PFSK-1 (cell line): ENCODE data around the gene FRG2C.

ENCODE experiments used
- FOXP2 ChIP-seq: optimal IDR thresholded peaks from 2 replicates; pipeline ENCODE3; 2011; ENCODE audit warnings: borderline replicate concordance, control low read depth, inconsistent platforms; ENCODE audit not compliant: insufficient read depth; ENCODE audit errors: extremely low read length, extremely low read depth
- POLR2AphosphoS5 ChIP-seq: IDR thresholded peaks from 2 replicates; pipeline ENCODE4 v1.6.1; 2012; ENCODE audit warnings: low read depth, mild to moderate bottlenecking, control low read depth, low read length, moderate library complexity
- REST ChIP-seq, 2 experiments: IDR thresholded peaks; 2 replicates each; pipeline versions ENCODE4 v1.6.1 to v1.8.0; 2011 to 2012; ENCODE audit warnings: low read depth in 2 of 2, low read length in 2 of 2, control low read depth in 1 of 2, inconsistent platforms in 1 of 2, mild to moderate bottlenecking in 1 of 2, moderate library complexity in 1 of 2; ENCODE audit not compliant: insufficient read depth in 1 of 2
- SIN3A ChIP-seq: IDR thresholded peaks from 2 replicates; pipeline ENCODE4 v1.6.1; 2012; ENCODE audit warnings: mild to moderate bottlenecking, low read length, moderate library complexity, borderline replicate concordance; ENCODE audit not compliant: insufficient read depth

The FRG2C gene

DNA sequence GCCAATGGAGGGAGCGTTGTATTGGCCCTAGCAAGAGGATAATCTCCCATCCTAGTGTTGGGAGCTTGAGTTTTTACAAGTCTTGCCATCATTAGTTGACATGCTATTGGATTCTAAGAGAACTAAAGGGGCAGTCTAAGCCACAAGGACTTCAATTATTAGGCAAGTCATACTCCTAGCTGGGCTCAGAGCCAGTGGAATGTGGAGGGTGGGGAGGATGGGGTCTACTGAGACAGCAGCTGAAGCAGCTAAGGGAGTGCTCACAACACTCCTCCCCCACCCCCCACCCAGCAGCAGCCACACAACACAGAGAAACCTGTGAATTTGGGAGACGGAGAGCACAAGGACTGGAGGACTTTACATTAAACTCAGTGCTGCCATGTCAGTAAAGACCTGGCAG is 27.9 kb downstream of the FRG2C start:
- TF ChIP-seq SIN3A: no peak
- TF ChIP-seq REST (IDR thresholded peaks at IDR 0.05; ENCODE audit: insufficient read depth in 1 of 2, low read depth in 2 of 2, low read length in 2 of 2): no peak
- TF ChIP-seq FOXP2: no peak
- no peak for TF ChIP-seq POLR2AphosphoS5
